GM18867 (cell line): ENCODE results near the gene PPIL6.
"Not testable (repeated sequence)": the region's sequence is repeated elsewhere in the genome, so short reads cannot be mapped to it uniquely, and the experiment has no call there.

ENCODE experiments used
- ATAC-seq: cut with Tn5 transposase; IDR thresholded peaks from one replicate; pipeline ENCODE4 v1.9.1; 2021; ENCODE audit warnings: mild to moderate bottlenecking, moderate library complexity; ENCODE audit not compliant: unreplicated experiment

PPIL6 gene

DNA sequence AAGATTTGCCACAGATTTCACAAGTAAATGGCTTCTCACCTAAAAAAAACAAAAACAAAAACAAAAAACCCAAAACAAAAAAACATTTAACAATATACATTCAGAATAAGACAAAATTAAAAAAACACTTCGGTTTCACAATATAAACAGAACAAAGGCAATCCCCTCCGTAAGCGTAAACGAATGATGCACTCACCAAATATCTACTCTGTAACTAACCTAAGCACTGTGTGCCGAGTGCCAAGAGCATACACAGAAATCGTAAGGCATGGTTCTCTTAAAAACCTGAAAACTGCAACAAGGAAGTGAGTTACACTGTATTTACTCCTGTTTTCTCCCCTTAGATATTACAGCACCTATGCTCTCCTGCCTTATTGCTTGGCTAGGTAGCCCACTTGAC lies 27.3 kb upstream of the PPIL6 start:
- ATAC-seq = no peak

DNA sequence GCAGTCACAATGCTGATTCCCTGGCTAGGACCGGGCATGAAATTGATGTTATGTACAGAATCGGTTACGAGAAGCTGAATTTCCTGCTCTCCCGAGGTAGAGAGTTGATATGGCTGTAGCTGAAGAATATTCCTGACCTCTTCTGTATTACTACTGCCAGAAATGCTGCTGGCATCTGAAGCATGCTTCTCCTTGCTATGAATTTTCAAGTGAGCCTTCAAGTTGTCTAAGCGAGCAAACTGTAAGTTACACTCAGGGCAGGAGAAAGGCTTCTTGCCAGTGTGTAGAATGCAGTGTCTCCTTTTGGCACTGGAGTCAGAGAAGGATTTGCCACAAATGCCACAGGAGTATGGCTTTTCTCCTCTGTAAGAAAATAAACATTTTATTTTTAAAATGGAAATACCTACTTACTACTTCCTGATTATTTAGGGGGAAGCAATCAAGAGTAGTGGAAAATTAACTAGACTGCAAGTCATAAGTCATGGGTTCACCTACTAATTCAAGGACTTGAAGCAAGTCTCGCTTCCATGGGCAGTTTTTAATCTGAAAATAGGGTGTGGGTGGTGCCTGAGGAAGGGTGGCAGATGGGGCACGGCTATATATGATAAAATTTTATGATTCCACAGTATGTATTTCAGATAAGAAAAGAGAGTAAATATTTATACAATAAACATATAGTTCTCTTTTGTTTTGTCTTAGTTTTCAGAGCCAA lies 25.9 kb upstream of the PPIL6 start:
- ATAC-seq = no peak

DNA sequence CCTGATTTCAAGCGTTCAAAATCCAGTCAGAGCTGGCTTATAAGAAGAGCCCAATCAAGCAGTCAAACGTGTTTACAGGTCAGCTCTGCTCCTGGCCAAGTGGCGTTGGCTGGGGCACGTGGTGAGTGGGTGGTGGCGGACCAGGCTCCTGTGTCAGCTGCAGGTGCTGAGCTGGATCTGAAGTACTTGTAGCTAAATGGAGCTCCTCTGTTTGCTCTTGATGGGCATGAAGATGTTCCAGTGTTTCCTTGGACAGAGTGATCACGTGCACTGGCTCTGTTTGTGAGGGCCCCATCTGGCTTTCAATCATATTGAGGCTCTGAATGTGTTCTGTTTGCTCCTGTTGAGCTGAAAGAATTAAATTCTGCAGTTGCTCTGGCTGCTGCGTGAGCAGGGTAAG lies 25.3 kb upstream of the PPIL6 start:
- no peak for ATAC-seq

DNA sequence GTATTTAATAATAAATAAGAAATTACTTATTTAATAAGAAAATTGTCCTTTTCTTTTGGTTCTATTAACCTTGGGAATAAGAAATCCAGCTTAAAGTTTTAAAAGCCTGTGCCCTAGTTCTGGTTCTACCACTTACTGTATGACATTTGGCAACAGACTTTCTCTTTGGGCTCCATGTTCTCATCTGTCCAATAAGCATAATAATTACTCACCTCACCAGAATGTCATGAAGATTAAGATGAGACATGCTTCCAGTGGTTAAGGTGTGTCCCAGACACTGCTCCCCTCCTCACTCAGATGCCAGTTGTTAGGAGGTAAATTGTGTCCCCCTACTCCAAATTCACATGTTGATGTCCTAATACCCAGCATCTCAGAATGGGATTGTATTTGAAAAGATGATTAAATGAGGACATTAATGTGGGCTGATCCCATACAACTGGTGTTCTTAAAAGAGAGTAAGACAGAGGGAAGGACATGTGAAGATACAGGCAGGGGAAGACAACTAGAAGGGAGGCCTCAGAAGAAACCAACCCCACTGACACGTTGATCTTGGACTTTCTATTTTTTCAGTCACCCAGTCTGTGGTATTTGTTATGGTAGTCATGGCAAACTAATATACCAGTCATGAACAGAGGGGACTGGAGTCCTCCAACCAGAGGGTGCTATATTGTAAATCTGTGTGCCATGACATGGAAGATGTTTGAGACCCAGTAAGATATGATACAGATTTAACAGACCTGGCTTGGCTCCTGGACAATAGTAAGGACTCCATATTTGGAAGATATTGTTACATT lies 21.5 kb upstream of the PPIL6 start:
- ATAC-seq = no peak

DNA sequence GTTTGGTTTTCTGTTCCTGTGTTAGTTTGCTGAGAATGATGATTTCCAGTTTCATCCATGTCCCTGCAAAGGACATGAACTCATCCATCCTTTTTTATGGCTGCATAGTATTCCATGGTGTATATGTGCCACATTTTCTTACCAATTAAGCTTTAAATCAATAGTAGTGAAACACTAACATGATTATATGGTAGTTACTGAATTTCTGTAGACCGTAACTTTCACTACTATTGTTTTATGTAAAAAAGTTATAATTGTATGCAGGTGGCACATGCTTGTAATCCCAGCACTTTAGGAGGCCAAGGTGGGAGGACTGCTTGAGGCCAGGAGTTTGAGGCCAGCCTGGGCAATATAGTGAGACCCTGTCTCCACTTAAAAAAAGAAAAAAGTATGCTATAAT lies 20.8 kb upstream of the PPIL6 start:
- ATAC-seq = not testable (repeated sequence)

DNA sequence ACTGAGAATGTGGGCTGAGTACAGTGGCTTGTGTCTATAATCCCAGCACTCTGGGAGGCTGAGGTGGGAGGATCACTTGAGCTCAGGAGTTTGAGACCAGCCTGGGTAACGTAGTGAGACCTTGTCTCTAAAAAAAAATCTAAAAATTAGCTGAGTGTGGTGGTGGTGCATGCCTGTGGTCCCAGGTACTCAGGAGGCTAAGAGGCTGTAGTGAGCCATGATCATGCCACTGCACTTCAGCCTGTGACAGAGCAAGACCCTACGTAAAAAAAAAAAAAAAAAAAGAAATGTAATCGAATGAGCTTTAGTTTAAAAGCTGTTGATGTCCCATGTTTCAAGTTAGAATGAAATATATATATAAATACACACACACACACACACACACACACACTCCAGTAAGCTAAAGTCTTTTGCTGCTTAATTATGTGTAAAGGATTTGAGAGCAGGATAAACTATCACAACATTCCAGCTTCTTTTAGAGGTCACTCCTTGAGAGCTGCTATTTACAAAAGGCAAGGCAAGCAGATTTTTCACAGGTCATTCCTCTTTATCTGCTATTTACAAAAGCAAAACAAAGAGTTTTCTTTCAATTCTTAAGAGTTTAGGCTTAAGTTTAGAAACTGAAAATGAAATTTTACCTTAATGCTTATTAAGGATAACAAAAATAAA lies 19.9 kb upstream of the PPIL6 start:
- ATAC-seq = no peak

DNA sequence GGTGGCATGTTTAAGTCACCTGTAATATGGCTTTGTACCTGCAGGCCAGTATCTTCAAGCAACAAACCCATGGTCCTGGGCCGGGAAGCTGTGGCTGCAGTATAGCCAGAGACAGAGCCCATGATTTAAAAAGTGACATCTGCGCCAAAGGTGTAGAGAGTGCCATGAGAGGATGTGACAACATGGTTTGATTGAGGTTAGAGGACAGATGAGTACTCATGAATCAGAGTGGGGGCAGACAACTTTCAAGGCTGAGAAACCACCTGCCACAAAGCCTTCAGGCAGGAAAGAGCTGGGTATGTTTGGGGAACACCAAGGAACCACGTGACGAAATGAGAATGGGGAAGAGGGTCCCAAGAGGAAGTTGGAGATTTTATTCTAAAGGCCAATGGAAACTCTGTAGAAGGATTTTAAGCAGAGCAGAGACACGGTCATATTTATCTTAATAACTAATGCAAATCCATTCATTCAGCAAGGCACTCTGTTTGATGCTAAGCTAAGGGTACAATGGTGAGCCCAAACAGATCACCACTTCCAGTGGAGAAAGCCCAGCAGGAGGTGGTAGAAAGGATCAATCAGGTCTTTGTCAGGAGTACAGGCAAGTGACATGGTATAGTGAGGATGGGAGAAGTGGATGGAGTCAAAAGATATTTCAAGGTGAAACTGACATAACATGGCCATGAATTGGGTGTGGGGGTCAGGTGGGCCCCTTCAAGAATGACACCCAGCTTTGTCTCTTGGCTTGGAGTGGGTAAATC lies 18.5 kb upstream of the PPIL6 start:
- ATAC-seq = no peak

DNA sequence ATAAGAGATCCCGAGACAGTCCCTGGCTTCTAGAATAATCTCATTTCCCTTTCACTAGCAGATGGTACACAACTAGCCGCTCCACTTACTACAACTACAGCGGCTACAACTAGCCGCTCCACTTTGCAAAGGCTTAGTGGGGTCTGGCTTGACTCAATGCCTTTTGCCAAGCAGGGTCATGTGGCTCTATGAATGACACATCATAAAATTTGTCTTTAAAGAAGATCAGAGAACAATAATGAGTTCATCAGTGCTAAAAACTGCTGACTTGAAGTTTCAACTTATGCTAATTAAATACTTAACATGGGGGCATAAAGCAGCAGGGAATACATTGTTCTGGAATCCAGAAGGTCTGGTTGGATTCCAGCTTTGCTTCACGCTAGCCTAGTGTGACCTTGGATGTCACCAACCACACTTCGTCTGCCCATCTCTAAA lies 17.2 kb upstream of the PPIL6 start:
- no peak for ATAC-seq

DNA sequence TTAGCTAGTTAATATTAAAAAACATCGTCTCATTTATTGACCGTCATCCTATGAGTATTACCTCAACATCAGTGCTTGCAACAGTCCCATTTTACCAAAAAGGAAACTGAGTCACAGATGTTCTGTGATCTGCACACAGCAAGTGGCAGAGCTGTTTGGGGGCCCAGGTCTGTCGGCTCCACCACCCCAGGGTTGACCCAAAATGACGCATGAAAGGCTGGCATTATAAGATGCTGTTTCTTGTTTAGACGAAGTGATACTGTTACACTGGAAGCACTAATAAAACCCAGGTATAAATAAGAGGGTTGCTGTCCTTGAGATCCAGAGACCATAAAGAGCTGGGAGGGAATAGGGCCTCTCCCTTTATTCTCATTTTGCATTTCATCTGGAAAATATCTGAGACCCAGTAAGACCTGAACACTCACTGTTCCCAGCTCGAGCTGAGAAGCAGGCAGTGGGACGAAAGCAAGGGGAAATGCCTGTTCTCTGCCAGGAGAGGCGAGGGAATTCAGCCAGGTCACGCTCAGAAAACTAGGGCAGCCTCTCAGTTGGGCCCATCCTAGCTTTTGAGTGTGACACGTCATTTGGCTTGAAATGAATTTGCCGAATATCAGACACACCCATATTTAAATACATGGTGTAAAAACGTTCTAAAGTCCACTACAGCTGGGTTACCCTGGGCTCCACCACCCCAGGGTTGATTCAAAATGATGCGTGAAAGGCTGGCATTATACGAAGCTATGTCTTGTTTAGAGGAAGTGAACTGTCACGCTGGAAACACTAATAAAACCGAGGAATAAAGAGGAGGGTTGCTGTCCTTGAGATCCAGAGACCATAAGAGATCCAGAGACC lies 16.5 kb upstream of the PPIL6 start:
- no peak for ATAC-seq

DNA sequence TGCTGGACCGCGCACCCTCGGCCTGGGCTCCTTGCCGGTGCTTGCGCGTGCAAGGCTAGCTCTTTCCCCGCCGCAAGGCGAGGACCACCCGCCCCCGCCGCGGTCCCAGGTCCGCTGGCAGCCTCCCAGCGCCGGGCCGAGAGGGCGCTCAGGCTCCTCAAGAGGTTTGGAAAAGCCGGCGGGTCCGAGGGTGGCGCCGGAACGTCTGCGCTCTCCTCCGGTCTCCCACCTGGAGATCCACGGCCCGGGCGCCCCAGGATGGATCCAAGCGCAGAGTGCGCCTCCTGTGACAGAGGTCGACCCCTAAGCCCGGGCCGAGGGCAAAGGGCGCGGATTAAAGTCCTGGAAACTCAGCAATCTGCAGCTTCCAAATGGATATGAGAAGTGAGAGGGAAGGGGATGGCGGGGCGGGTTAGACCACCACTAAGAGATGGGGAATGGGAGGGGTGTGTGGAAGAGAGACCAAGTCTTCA lies 15.7 kb upstream of the PPIL6 start:
- ATAC-seq = no peak

DNA sequence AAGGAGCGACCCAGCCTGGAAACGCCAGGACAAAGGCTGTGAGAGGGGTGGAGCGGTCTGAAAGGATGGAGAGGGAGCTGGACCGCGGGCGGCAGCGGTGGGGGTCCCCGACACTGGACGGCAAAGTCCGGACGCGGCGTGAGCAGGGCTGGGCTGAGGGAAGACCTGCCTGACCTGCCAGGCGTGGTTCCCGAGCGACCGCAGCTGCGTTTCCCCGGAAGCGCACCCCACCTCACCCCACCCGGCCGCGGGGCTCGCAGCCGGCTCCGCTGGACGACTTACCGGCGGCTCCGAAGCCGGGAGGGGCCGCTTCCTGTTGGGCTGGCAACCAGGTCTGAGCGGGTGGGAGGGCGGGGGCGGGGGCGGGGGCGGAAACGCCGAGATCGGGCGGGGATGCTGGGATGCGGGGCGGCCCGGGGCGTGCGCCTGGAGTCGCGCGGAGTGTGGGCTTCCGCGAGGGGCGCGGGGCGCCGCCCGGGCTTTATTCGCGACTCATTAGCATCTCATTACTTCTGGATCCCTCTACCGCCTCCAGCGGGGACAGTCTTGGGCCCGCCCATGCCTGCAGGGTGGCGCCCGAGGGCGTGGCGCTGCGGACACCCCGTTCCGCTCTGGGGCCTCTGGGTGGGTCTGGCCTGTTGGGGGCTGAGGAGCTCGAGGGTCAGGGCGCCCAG lies 15.1 kb upstream of the PPIL6 start, which contains the start of gene MICAL1:
TSS of gene MICAL1 (minus strand) at position 336 of the 674 bp plus-strand sequence. CDS start 1,576 bp downstream, outside the sequence.
- peak; percentile 68 for ATAC-seq

DNA sequence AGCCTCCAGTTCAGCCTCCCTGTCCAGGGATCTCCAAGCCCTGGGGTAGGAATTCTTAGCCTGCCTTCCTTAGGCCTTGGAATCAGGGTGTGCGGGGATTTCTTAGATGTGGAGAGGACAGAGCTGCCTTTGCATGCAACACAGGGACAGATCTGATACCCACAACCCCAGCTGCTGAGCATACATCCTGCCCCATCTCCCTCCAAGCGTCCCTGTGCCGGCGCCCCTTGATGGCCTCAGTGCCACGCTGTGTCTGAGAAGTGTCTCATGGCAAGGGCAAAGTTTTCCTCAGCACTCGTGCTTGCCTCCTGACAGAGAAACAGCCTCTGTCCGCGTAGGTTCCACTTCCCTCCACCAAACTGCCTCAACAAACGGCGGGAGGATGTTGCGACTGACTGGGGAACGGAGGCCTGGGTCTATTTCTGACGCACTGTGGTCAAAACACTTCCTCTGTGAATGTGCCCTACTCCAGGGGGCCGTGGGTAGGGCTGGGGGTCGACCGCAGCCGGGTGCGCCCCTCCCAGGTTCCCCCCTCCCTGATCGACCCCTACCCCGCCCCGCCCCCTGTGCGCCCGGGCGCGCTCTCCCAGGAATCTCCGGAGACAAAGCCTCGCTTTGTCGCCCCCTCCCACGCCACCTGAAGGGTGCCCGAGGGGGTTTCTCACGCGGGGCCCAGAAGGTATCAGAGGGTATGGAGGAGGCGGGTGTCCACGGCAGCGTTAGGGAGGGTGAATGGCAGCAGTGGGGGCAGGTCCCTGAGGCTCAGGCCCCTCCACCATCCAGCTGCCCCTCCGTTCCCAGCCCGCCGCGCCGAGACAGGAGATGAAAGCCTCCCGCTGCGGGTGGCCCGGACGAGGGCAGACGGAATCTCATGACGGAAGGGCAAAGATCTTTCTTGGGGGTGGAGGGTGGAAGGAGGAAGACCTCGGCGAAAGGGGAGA lies 14.3 kb upstream of the PPIL6 start:
- ATAC-seq = peak; percentile 31

DNA sequence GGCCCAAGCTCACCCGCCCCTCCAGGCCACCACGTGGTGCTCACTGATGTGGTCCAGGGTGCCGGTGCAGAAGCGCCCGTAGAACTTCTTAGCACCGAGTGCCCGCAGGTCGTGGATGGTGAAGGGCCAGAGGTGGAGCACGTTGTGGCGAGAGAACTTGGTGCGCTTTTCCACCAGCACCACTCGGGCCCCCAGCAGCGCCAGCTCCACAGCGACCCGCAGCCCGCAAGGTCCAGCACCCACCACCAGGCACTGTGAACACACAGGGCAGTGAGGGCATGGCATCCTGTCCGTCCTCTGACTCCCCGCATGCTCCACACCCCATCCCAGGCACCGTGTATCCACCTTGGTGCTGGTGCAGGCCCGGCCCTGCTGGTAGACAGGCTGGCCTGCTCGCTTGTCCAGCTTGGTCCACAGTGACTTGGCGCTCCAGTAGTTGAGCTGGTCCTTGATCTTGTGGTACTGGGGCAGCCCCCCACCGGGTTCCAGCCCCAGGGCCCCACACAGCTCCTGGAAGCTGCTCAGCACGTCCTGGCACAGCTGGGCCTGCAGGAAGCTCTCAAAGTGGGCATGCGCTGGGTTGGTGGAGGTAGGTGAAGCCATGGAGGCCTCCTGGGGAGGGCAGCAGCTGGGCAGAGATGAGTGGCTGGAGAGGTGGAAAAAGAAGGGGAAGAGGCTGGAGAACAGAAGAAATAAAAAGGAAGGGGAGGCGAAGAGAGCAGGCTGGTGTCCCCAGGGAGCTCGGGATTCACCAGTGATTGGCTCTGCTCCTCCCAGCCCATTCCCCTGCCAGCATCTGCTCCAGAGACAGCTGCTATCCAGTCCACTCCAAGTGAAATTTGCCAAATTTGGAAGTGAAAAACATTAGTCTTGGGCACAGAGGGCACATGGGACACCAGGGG lies 13.4 kb upstream of the PPIL6 start:
- no peak for ATAC-seq

DNA sequence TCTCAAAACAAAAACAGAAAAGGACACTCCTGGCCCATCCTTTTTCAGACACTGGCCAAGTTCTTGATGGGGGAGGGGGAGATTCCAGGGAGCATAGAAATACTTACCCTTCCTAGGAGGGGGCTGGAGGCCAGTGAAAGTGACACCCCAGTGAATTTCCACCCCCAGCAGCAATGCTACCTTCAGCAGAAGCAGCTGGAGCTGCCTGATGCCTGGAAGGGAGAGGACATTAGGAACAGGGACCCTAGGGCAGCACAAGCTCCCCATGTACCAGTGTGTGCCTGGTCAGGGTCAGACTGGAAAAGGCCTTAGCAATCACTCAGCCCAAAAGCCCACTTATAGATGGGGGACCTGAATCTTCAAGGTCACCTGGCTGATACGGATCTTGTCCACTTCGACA lies 12.7 kb upstream of the PPIL6 start:
- no peak for ATAC-seq

DNA sequence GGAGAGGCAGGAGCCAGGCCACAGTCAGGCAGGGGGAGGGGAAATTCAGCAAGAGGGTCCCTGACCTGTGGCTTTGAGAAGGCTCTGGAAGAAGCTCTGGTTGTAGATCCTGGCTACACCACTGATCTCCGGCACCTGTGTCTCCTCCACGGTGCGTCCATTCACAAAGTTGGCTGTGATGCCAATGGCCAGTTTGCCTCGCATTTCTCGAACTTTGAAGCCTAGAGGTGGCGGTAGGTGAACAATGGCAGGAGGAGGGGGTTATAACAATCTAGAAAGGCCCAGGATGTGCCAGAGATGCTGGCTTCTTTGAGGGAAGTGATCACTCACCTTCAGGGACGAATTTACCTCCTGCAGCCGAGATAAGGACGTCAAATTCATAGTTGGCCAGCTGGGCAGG lies 11.8 kb upstream of the PPIL6 start:
- ATAC-seq = no peak

DNA sequence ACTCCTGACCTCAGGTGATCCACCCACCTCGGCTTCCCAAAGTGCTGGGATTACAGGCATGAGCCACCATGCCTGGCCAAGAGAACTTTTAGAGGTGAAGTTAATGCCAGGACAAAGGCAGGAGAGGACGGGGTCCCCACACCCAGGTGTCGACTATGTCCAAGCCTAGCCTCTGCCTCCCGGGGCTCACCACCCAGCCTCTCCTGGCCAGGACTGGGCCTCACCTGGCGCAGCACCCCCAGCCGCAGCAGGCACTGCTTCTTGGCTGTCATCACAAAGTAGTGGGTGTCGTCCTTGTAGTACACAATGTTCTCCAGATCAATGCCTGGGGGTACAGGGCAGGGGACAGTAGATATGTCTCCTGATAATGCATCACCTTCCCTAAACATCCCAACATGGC lies 10.9 kb upstream of the PPIL6 start:
- ATAC-seq = no peak

DNA sequence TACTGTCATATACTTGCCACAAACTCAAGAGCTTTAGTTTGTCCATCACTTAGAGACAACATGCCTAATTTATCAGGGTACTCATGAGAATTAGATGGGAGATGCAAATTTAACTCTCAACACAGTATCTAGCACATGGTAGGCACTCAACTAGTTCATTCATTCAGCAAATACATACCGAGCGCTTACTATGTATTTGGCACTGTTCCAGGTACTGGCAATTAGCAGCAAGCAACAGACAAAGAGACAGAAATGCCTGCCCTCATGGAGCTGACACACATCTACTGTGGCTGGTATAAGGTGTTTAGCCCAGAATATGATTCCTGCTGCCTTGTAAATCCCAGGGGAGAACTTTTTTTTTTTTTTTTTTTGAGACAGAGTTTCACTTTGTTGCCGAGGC lies 10.4 kb upstream of the PPIL6 start:
- ATAC-seq = no peak
